Measurements from ENCODE around the gene PTPRS. TPM values are rescaled to one million over a fixed set of nuclear protein-coding genes. Genes with fewer than 3 reads are reported as not detected.

The PTPRS gene
- total and polyA plus RNA-seq, 9 of the 15 experiments (the other 6 are each of a cell fraction or from before 2014, with no cell fraction given), result 1.1 to 49.4 (median 14.1) TPM

DNA sequence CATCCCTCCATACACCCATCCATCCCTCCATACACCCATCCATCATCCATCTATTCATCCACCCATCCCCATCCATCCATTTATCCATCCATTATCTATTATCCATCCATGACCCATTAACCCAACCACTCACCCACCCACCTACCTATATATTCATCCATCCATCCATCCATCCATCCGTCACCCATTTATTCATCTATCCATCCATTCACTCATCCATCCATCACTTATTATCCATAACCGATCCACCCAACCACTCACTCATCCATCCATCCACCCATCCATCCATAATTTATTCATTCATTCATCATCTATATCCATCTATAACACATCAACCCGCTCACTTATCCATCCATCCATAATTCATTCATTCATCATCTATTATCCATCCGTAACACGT is 28.7 kb upstream of the PTPRS start:
- Histone ChIP-seq H3K4me1 (replicated peaks in 1 of 2; ENCODE audit: control insufficient read depth in 2 of 2, insufficient read depth in 2 of 2, low read length in 2 of 2) (no peaks in the 10 kb centered on the region), H3K27ac (ENCODE audit: extremely low read depth, low read depth, low read length) (no peak overlapping the region), H3K36me3 (ENCODE audit: control insufficient read depth, insufficient read depth, low read length) (no peaks in the 10 kb centered on the region), H3K79me2 (ENCODE audit: control insufficient read depth, insufficient read depth, low read length) (no peaks in the 10 kb centered on the region), H3K4me2 (ENCODE audit: insufficient read depth, low read length) (no peak overlapping the region), H3K9me3 (replicated peaks; ENCODE audit: control insufficient read depth, insufficient read depth, low read depth, low read length) (no peaks in the 10 kb centered on the region), H4K20me1 (replicated peaks; ENCODE audit: control insufficient read depth, insufficient read depth, low read length) (0 out of 2 replicates have a peak, but pooled peaks cover 3% of the 10 kb centered on the region), H3K27me3 (ENCODE audit: control insufficient read depth in 2 of 2, insufficient read depth in 2 of 2, low read length in 2 of 2) (peaks cover 0 to 3% of the 10 kb centered on the region in 2 experiments; a peak in 1 of 5 replicates), H2AFZ (ENCODE audit: low read depth, low read length) (no peak overlapping the region), H3K4me3 (no peak overlapping the region), H3K9ac (ENCODE audit: insufficient read depth in 1 of 2, low read depth in 2 of 2, low read length in 2 of 2) (no peak overlapping the region), H3K9me1 (ENCODE audit: control insufficient read depth, insufficient read depth, low read length) (no peaks in the 10 kb centered on the region)
- BruUV-seq (replicated peaks), result no TSS peak
- no peak for ATAC-seq
- in situ Hi-C loops (cut with MboI) (no loop called here), intact Hi-C loops (cut with micrococcal nuclease) (no loop called here)
- CTCF ChIA-PET (ENCODE audit: low intra/inter-chr PET ratio), result no interaction called here
- 10% methylated on average over 5 of the region's 5 CpGs for WGBS (ENCODE audit: insufficient coverage, low coverage, missing lambda C conversion rate)
- no peak for FAIRE-seq
- no peak for DNase-seq (ENCODE audit: extremely low read depth in 1 of 4, low spot score in 3 of 4)
- POLR2A ChIA-PET, result no interaction called here
- TF ChIP-seq THRAP3 (IDR thresholded peaks at IDR 0.05; ENCODE audit: borderline replicate concordance) (no peak), MCM3 (IDR thresholded peaks at IDR 0.05) (no peak)

GRCh38 chr19:5367530-5368133 is 27.0 kb upstream of the PTPRS start:
- TF ChIP-seq THRAP3 (IDR thresholded peaks at IDR 0.05; ENCODE audit: borderline replicate concordance) (no peak), CHD1 (IDR thresholded peaks at IDR 0.05; ENCODE audit: low read length) (no peak), ZNF12 (CRISPR knock-in tag; IDR thresholded peaks at IDR 0.05) (no peak), SMARCA4 (IDR thresholded peaks at IDR 0.05) (no peak)
- ChIA-PET POLR2A (no interaction called here), CTCF (ENCODE audit: low intra/inter-chr PET ratio) (no interaction called here)
- Histone ChIP-seq H3K4me2 (ENCODE audit: insufficient read depth, low read length) (no peak overlapping the region), H3K9ac (ENCODE audit: insufficient read depth in 1 of 2, low read depth in 2 of 2, low read length in 2 of 2) (no peak overlapping the region), H3K36me3 (ENCODE audit: control insufficient read depth, insufficient read depth, low read length) (no peaks in the 10 kb centered on the region), H3K9me1 (ENCODE audit: control insufficient read depth, insufficient read depth, low read length) (no peaks in the 10 kb centered on the region), H3K27ac (ENCODE audit: extremely low read depth, low read depth, low read length) (no peak overlapping the region), H3K79me2 (ENCODE audit: control insufficient read depth, insufficient read depth, low read length) (no peaks in the 10 kb centered on the region), H3K4me1 (replicated peaks in 1 of 2; ENCODE audit: control insufficient read depth in 2 of 2, insufficient read depth in 2 of 2, low read length in 2 of 2) (no peaks in the 10 kb centered on the region), H3K9me3 (replicated peaks; ENCODE audit: control insufficient read depth, insufficient read depth, low read depth, low read length) (no peaks in the 10 kb centered on the region), H3K4me3 (no peak overlapping the region), H2AFZ (ENCODE audit: low read depth, low read length) (no peak overlapping the region), H4K20me1 (replicated peaks; ENCODE audit: control insufficient read depth, insufficient read depth, low read length) (0 out of 2 replicates have a peak, but pooled peaks cover 3% of the 10 kb centered on the region), H3K27me3 (ENCODE audit: control insufficient read depth in 2 of 2, insufficient read depth in 2 of 2, low read length in 2 of 2) (peaks cover 0 to 3% of the 10 kb centered on the region in 2 experiments; a peak in 1 of 5 replicates)
- WGBS (ENCODE audit: insufficient coverage, low coverage, missing lambda C conversion rate), result 0% methylated on average over 5 of the region's 5 CpGs
- no TSS peak for BruUV-seq (replicated peaks)
- no peak for FAIRE-seq
- in situ Hi-C loops (cut with MboI), result no loop called here
- ATAC-seq, result no peak
- intact Hi-C loops (cut with micrococcal nuclease), result no loop called here
- DNase-seq (ENCODE audit: extremely low read depth in 1 of 4, low spot score in 3 of 4), result no peak

All from K562 (cell line).